Ishikawa (cell line): Measurements from ENCODE around the gene TXLNA.
A peak's percentile ranks its signal among the peaks of the same experiment; 100 is the strongest.

Experiments used
- CREB1 ChIP-seq: IDR thresholded peaks from 2 replicates; pipeline ENCODE4 v1.6.1; 2012; ENCODE audit warnings: low read depth
- EP300 ChIP-seq: IDR thresholded peaks from 2 replicates; pipeline ENCODE4 v1.6.1; 2012; ENCODE audit warnings: borderline replicate concordance
- FOXM1 ChIP-seq: IDR thresholded peaks from 2 replicates; pipeline ENCODE4 v1.6.1; 2012; ENCODE audit warnings: low read depth, borderline replicate concordance
- MAX ChIP-seq: IDR thresholded peaks from 2 replicates; pipeline ENCODE4 v1.6.1; 2012
- RAD21 ChIP-seq: IDR thresholded peaks from 2 replicates; pipeline ENCODE4 v1.6.1; 2012; ENCODE audit warnings: low read depth
- REST ChIP-seq: IDR thresholded peaks from 2 replicates; pipeline ENCODE4 v1.6.1; 2012; ENCODE audit warnings: low read depth, mild to moderate bottlenecking
- TAF1 ChIP-seq: IDR thresholded peaks from 2 replicates; pipeline ENCODE4 v1.6.1; 2012; ENCODE audit warnings: low read depth, mild to moderate bottlenecking
- TCF12 ChIP-seq: IDR thresholded peaks from 2 replicates; pipeline ENCODE4 v1.6.1; 2012; ENCODE audit warnings: low read depth
- USF1 ChIP-seq: IDR thresholded peaks from 2 replicates; pipeline ENCODE4 v1.6.1; 2012
- YY1 ChIP-seq: IDR thresholded peaks from 2 replicates; pipeline ENCODE4 v1.6.1; 2012; ENCODE audit warnings: low read depth
- ZBTB7A ChIP-seq: IDR thresholded peaks from 2 replicates; pipeline ENCODE4 v1.6.1; 2012; ENCODE audit warnings: low read depth

- TF ChIP-seq EP300 (no peak), RAD21 (no peak), CREB1 (no peak), YY1 (no peak), REST (no peak), TCF12 (no peak), TAF1 (0 out of 2 replicates have a peak, but pooled peaks have one; percentile 13), ZBTB7A (no peak; the same call in 1 of the 2 replicates), MAX (no peak), USF1 (no peak), FOXM1 (no peak)
Observed at GRCh38 chr1:32201011-32201855, 21.8 kb downstream of the TXLNA start.
